NCI-H345 treated with DMSO at 0.1 percent for 48 hours (cell line): ENCODE measurements around the gene IGF1R.

Source experiments
- DNase-seq: peaks from one replicate; lab custom pipeline; 2025; ENCODE audit not compliant: unreplicated experiment; lab: John Stamatoyannopoulos, UW

The IGF1R gene

DNA sequence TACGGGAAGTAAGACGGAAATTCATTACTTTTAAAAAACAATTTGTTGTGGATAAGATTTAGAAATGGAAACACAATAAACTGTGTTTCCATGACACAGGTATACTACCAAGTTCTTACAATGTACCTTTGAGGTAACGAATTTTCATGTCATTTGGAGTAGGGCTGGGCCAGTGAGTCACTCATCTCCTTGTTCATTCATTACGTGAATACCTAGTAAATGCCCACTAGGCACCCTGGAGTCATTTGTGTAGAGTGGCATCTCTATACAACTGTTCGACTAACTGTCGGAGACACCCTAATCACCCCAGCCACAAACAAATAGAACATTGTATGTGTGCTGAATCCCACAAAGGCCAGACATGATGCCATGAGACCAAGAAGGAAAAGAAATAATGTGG is 94.8 kb downstream of the IGF1R start:
- DNase-seq, result no peak

DNA sequence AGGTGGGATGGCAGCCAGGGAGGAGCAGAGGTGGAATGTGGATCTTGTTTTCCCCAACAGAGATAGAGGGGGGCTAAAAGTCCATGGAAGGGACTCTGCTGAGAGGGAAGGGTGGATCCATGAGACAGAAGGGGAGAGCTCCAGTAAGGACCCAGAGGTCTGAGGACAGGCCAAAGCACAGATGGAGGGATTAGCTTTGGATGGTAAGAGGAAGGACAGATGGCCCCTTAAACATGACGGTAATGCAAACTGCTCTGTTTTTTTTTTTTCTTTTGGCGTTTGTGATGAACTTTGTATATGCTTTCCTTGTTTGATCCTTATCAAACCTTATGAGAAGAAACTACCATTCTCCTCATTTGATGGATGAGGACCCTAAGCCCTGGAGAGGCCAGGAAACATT is 96.2 kb downstream of the IGF1R start:
- no peak for DNase-seq

GRCh38 chr15:98745179-98745578 is 96.8 kb downstream of the IGF1R start:
- no peak for DNase-seq

DNA sequence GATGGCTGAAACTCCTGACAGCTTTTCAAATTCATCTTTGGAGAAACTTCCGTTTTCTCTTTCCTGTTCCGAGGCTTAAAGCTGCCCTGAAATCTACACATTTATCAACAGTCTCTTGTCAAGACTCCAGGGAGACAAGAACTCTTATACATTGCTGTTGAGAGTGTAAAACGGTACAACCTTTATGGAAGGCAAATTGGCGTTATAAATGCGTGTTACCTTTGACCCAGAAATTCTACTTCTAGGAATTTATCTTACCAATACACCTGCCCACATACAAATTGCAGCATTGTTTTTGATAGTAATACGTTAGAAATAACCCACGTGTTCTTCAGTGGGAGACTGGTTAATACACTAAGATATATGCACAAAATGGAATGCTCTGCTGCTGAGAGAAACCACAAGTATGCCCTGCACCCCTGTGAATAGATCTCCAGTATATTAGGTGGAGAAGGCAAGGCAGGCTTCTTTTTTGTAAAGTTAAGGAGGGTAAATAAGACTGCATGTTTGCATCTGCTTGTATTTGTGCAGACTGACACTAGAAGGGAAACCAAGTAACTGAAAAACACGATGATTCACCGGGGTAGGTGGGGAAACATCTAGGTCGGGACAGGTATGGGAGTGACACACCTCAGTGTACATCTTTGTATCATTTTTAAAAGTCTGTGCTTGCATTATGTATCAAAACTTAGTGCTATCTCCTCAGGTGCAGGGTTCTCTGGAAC is 97.5 kb downstream of the IGF1R start:
- no peak for DNase-seq

- DNase-seq, result no peak
Measured at GRCh38 chr15:98746375-98747155, 98.2 kb downstream of the IGF1R start.

DNA sequence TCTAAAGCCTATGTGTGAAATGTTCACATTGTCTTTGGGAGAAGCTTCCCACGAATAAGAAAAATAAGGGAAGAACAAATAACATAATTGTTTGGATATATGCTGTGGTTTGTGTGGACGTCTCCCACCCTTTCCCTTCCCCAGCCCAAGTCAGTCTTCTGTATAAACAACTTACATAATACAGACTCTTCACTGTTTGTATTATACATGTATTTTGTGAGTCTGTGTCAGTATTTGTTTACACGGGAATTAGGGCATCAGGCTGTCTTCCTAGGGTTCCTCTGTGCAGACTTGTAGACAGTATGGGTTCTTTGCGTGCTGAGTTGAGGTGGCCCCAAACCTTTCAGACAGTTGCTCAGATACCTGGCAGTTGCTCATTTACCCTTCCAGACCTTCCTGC is 103.4 kb downstream of the IGF1R start:
- DNase-seq, result no peak

GRCh38 chr15:98753726-98754656 is 105.7 kb downstream of the IGF1R start:
- DNase-seq, result no peak

DNA sequence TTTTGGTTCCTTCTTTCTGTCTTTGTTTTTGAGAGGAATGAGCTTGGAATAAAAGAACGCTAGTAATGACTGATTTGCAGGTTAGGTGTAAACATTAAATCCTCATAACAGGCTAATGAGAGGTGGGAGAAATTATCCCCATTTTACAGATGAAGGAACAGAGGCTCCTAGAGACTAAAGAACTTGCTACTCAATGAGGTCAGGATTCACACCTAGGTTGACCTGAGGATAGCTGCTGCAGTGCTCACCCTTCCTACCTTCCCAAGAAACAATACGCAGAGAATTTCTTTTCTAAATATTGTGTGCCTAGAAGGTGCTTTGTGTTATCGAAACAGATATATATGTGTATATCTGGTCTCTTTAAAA is 106.3 kb downstream of the IGF1R start:
- no peak for DNase-seq

GRCh38 chr15:98755138-98755537 is 106.8 kb downstream of the IGF1R start:
- no peak for DNase-seq

- DNase-seq, result no peak
Measured at GRCh38 chr15:98755781-98756180, 107.4 kb downstream of the IGF1R start.

DNA sequence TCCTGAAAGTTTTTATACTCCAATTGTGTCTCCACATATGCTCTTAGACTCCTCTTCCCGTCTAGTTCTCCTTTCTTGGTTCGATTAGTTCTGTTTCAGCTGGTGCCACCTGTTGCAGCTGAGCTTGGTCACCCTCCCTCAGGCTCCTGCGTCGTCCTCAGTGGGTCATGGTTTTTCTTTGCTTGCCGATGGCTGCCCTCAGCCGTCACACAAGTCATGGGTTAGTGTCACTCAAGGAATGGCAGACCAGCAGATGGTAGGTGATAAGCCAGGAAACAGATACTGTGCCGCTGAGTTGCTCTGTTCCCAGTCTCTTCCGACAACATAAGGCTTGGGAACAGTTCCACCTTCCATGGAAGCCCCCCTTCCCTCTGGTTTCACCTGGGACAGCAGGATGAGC is 109.9 kb downstream of the IGF1R start:
- no peak for DNase-seq

DNA sequence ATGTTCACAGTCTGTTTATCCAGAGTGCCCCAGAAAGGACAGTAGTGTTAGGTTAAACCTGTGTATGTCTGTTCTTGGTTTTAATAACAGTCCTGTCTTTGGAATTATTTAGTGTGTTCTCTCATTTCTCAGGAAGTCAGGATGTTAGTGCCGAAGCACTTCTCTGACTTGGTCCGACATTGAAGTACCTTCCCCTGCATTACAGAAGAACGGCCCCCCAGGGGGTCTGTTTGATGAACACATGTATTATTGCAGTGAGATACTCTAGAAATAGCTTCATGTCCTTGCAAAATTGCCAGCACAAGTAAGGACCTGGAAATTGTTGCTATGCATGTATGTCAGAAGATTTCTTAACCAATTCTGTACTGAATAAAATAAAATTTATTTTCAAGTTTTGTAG is 110.9 kb downstream of the IGF1R start:
- DNase-seq, result no peak

GRCh38 chr15:98760112-98760826 is 111.9 kb downstream of the IGF1R start:
- DNase-seq, result peak; percentile 6

- no peak for DNase-seq
Measured at GRCh38 chr15:98760975-98761374, 112.6 kb downstream of the IGF1R start.

DNA sequence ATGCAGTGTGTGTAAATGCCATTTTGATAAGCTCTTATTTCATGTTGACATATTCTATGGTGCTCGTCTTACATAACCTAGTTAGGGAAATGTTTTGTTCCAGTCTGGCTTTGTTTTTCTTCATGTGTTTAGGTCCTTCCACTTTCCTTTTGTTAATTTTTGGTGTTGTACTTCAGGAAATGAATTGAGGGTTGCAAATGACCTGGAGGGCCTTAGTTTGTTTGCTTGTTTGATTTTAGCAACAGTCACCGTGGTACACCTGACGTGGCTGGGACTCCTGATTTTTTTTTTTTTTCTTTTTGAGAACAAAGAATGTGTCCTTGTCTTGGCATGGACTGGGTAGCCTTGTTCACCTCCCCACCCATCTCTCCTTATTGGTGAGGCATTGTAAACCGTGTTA is 114.8 kb downstream of the IGF1R start:
- DNase-seq, result no peak

GRCh38 chr15:98764291-98764690 is 116.0 kb downstream of the IGF1R start:
- DNase-seq, result no peak

DNA sequence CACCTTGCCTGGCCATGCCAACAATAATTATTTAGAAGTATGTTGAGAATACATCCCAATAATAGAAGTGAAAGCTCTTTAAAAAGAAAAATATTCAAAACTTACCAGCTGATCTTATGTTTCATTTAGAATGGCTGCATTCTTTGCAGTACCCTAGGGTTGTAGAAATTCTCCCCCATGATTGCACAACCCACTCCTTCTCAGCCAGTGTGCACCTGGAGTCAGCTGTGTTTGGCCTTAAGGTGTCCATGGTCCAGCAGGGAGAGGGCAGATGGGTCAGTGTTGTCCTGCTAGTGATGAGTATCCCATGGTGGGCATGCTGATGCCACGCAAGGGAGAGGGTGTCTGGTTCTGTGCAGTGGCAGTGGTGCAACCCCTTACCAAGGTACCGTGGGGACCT is 117.3 kb downstream of the IGF1R start:
- no peak for DNase-seq

DNA sequence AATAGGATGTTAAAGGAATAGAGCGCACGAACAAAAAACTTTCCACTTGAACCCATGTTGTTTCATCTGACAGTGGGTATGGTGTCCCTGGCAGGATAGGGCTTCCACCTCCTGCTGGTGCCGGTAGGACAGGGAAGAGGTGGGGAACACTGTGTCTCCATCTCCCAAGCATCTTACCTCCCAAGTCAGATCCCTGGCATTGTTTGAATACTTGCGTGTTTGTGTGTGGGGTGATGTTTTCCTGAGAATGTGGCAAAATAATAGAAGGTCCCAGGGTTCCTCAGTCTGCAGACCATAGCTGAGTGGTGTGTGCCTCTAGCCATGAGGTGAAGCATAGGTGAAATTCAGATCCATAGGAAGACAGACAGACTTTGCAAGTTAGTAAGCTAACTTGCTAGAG is 119.4 kb downstream of the IGF1R start:
- DNase-seq, result no peak

- no peak for DNase-seq
Measured at GRCh38 chr15:98769867-98770266, 121.5 kb downstream of the IGF1R start.

DNA sequence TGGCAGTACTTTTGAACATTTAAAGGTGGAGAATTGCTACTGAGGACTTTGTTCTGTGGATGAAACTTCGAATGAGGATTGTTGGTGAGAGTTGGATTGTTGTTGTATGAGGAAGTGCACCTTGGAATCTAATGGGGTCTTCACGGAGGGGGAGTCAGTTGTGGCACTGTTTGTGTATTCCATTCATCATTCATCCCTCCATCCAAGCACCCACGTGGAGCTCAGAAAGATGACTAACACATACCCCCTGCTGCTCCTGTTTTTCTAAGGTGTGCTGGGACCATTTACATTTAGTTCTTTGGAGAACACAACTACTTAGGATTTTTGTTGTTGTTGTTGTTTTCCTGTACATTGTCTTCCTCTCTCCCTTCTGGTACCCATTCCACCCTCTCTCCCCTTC is 122.6 kb downstream of the IGF1R start:
- no peak for DNase-seq

DNA sequence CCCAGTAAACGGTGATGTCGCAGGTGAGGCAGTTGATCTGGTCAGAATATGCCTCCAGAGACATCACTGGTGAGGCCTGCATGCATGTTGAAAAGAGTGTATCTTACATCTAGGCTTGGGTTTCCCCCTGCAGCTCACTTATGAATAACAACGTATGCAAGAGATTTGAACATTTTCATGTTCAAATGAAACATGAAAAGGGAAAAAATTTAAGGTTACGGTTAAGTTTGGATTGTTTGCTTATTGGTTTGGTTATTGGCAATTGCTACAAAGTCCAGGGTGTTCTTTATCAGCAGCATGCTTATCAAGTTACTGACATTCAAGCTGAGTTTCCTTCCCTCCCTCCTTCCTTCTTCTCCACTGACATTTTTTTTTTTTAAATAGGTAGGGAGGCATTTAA is 123.2 kb downstream of the IGF1R start:
- no peak for DNase-seq
